HG02759 (cell line): ENCODE results near the gene VSTM4.

Experiments used
- ATAC-seq: cut with Tn5 transposase; IDR thresholded peaks from one replicate; pipeline ENCODE4 v1.9.1; 2021; ENCODE audit warnings: mild to moderate bottlenecking, moderate library complexity; ENCODE audit not compliant: unreplicated experiment

VSTM4 gene

DNA sequence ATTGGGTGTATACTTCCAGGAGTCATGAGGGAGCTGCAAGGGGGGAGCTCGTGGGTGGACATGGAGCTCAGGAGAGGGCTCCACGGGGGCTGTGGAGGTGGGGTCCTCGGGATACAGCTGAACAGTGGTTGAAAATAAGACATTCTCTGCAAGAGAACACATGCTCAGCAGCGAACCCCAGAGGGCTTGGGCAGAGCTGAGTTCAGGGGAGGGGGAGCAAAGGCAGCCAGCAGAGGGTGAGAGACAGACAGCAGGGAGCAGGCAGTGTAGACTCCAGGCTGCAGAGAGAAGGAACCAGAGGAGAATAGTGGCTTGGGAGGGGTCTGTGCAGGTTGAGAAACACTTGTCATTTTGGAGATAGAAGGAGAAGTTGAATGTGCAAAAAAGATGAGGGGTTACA, 102.7 kb downstream of the VSTM4 start:
- no peak for ATAC-seq

DNA sequence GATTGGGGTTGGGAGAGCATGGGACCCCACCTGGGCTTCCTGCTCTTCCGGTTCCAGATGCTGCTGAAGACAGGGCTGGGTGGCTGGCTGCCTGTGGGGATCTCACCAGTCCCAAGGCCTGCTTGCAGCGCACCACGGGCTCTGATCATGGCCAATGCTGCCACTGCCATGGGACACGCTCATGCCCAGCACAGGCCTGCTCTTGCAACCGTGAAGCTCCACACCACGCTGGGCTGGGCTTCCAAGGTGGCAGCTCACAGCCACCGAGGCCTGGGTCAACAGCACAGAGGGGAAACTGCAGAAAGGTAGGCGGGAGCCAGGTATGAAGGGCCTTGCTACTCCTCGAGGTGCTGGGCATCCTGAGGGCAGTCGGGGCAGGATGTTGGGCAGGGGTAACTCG, 103.6 kb downstream of the VSTM4 start:
- ATAC-seq: no peak

DNA sequence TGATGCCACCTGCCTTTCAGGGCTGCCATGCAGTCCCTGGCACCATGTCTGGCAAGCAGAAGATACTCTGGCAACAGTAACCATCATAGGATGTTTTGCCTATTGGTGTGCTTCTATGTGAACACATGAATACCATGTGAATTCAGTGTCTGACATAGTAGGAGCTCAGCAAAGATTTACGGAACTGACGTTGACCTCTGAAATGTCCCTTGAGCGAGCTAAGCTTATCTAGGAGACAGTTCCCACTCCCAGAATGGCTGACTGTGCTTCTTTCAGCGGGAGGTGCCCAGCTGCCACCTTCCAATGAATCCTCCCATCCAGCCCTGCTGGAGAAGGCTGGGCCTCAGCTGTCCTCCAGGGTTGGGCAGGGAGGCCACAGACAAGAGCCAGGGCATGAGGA, 104.5 kb downstream of the VSTM4 start:
- no peak for ATAC-seq

DNA sequence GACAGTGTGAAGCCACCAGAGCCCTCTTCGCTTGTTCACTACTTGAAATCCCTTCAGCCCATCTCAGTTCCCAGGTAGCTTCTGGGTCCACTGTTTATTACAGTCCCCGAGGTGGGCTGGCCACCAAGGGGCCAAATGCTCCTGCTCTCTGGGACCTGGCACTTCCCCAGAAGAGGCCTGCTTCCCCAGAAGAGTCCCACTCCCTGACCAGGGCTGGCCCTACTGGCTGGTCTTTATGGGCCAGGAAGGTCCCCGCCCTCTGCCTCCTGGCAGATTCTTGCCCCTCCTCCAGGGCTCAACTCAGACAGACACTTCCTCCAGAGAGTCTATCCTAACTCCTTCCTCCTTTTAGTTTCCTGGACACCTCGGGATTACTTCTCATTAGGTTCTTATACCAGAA, 105.0 kb downstream of the VSTM4 start:
- ATAC-seq: no peak

DNA sequence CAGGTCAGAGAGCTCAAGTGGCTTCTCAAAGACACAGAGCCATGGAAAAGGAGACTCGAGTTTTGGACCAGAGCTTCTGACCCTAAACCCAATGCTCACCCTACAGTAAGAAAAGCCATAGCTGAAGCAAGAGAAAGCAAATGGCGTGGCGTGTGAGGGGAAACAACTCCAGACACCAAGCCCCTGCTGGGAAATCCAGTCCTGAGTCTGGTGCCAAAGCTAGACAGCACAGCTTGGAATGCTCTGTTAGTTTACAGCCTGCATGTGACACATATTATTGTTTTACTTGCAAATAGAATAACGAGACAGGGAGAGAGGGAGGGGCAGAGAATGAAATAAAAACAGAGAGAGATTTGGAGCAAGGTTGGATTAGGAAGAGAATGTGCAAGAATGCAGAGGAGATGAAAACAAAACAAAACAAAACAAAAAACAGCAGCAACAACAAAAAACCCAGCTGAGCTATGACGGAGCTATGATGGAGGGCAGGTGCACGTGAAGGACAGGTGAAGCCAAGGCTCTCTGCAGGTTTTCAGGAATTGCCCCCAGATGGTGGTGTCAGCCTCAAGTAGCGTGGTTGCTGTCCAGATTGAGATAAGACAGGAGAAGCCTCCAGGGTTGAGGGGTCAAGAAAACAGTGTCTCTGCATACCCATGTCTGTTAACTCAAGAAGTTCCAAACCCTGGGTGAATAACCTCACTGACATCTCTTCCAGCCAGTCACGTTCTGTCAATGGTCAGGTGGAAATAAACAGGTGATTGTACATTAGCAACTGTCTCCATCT, 105.9 kb downstream of the VSTM4 start:
- no peak for ATAC-seq

DNA sequence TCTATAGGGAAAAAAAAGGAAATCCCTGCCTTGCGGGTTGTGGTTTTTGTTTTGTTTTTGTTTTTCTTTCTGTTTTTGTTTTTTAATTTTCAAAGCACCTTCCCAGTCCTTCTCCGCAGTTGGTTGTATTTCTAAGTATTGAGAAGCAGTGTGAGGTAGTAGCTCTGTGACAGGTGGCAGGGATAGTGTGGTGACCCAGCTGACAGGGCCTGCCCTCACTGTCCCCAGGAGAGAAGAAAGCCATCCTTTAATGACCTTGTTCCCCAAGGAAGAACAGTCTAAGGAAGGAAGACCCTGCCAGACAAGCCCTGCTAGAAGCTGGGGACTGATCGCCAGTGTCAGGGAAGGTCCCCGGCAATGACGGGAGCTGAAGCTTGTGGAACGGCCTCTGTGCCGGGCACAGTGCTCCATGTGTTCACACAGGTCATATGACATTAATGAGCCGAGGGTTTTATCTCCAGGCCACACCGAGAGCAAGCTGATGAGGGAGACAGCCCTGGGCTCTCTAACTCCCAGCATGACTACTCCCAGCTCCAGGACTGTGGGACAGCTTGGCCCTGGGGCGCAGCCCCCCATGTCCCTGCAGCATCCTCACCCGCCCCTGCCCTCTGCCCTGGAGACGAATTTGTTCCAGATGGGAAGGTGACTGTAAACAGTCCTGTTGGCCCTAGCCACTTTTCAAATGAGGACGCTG, 106.7 kb downstream of the VSTM4 start:
- ATAC-seq: no peak

- no peak for ATAC-seq
Measured at GRCh38 chr10:49008091-49008490, 107.2 kb downstream of the VSTM4 start.

DNA sequence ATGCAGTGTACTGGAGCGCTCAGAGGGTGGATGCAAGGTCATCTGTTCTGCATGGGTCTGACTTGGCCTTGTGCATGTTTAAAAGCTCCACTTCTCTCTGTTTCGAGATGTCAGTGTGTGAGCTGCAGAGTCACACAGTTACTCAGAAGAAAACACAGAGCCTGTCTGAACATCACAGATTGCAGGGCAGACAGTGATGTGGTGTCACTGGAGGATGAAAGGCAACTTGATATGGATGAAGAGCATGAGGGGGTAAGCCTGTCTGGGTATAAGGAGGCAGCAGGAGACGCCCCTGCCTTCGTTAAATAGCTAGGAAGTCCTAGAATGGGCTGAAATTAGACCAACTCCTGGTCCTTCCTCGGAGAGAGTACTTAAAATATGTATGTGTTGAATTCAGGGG, 108.2 kb downstream of the VSTM4 start:
- ATAC-seq: no peak

- ATAC-seq: no peak
Measured at GRCh38 chr10:49005270-49005669, 110.1 kb downstream of the VSTM4 start.

DNA sequence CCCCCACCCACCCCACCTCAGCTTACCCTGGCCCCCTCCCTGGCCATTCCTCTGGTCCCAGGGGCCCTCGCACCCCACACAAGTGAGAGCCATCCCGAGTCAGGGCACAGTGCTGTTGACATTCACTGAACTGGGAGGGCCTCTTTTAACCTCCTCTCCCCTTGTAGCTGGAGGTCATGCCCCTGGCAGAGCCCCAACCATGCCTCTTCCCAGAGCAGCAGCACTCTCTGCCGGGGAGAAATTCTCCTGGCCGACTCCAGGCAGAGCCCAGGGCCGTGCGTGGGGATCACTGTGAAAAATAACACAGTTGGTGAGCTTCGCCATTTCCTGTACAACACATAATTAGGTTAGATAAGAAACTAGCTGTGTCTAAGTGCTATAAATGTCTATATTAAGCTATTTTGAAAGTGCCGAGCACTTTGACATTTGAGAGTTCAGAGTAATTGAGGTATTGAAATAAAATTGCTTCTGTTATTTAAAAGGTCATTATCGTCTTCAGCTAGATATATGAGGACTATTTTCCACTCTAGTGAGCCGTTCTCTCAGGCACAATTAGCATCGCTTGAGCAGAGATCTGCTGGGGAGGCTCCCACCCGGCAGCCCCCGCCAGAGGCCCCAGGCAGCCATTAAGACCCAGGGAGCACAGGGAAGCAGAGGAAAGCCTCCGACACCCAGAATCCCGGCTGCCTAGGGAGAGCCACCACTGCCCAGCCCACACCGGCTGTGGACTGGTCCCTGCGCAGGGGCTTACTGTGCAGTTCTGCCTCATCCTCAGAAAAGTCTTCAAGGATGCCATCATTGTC, 113.3 kb downstream of the VSTM4 start:
- ATAC-seq: no peak

GRCh38 chr10:49001402-49001801, 113.9 kb downstream of the VSTM4 start:
- ATAC-seq: no peak

DNA sequence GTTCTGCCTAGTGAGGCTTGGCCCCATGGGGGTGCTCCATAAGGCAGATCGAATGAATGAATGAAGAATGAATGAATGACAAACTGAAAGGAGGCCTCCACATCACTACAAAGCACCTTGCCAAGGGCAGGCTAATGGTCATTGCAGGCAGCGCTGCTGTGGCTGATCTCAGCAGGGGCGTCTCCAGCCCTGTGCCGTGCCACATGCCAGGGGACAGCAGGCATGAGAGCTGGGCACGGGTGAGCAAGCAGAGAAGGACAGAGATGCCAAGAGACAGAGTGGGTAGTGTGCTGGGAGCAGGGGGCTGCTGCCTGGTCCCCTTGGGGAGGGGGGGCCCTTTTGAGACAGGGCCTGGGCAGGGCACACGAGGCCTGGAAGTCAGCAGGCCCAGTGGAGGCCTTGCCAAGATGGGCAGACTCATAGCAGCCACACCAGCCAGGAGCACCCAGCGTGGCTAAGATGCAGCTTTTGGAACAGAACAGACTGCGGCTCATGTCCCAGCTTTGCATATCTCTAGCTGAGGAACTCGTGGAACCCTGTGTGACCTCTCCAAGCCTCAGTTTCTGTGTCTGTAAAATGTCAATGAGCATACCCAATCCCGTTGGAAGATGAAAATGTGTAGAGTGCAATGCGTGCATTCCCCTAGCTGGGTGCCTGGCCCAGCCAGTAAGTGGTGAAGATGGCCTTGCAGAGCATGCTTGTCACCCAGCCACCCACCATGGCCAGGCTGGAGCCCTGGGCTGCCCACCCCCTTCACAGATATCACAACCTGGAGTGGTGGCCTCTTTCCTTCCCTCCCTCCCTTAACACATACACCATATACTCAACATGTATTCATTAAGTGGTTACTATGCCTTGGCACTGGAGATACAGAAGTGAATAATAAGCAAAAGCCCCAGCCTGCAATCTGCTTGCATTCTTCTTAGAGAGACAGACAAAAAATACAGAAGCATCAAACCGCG, 114.6 kb downstream of the VSTM4 start:
- ATAC-seq: no peak

GRCh38 chr10:48999346-48999745, 116.0 kb downstream of the VSTM4 start:
- ATAC-seq: no peak

- no peak for ATAC-seq
Measured at GRCh38 chr10:48996329-48996728, 119.0 kb downstream of the VSTM4 start.

- ATAC-seq: no peak
Measured at GRCh38 chr10:48993627-48994026, 121.7 kb downstream of the VSTM4 start.

DNA sequence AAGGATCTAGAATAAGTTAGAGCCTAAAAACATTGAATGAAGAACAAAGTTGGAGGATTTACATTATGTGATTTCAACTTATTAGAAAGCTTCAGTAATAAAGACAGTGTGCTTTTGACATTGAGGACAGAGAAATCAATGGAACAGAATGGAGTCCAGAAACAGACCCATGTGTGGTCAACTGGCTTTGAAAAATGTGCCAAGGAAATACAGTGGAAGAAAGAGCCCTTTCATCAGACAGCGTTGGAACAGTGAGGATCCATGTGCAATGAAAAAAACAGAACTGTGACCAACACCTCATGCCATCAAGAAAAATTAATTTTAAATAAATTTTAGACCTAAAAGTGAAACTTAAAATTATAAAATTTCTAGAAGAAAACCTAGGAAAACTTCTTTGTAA, 125.1 kb downstream of the VSTM4 start:
- ATAC-seq: no peak

DNA sequence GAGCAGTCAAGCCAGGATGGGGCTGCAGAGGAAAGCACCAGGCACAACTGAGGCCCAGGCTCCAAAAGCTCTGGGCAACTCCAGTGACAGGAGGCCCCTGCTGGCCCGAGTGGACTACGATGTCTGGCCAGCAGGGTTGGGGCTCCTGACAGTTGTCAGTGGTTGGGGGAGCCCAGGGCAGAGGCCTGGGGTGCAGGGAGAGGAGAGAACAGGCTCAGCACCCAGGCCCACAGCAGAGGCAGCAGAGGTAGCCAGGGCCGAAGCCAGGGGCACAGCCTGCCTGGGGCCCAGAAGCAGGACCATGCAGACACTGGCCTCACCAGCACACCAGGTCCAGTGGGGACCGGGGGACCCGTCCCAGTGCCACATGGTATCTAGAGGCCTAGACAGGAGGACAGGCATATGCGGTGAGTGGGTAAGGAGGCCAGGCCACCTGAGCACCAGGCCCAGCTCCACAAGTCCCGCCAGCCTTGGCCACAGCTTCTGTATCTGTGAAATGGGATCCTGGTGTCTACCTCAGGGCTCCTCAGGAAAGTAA, 129.6 kb downstream of the VSTM4 start:
- ATAC-seq: no peak

GRCh38 chr10:48983648-48984351, 131.5 kb downstream of the VSTM4 start:
- no peak for ATAC-seq

DNA sequence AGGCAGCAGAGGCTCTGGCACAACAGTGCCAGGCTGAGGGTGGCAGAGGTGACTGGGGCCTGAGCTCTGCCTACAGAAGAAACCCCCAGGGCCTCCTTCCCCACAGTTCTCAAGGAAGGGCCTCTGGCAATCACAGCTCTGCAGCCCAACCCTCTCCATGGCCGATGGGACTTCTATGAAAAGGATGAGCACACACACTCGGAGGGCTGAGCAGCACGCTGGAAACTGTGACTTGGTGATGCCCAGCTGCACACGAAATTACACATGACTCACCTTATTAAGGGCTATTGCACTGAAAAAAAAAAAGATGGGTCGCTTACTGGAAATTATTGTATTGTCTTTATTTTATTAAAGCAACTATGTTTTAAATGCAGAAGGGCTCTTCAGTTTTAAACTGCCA, 132.7 kb downstream of the VSTM4 start:
- ATAC-seq: no peak
